SH-SY5Y (cell line): ENCODE measurements around the gene CCDC124.

Experiments
- GATA2 ChIP-seq: IDR thresholded peaks from 2 replicates; pipeline ENCODE4 v1.6.1; 2011; ENCODE audit warnings: mild to moderate bottlenecking, low read depth, low read length
- GATA3 ChIP-seq: IDR thresholded peaks from 2 replicates; pipeline ENCODE4 v1.6.1; 2011; ENCODE audit warnings: low read depth, mild to moderate bottlenecking, low read length, moderate library complexity

- TF ChIP-seq GATA3 (no peak), GATA2 (no peak)
These were observed 15.7 kb downstream of the CCDC124 start for GRCh38 chr19:17948514-17948900.
